ENCODE measurements around the gene FBXO38.
A peak's percentile ranks its signal among the peaks of the same experiment; 100 is the strongest.

The FBXO38 gene

DNA sequence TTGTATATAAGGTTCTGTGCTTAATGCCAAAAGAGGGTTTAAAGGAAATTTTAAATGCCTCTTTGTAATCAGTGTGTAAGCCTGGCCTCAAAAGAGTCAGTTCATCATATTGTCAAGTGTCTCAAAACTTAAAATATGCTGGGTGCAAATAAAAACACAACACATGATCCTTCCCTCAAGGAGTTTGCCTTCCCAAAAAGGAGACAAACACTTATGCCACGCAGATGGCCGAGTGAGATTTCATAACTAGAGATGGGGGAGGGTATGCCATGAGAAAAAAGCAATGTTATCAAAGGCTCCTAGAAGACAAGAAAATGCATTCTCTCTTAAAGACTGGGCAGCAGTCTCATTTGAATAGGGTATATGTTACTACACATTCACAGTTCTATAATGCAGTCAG is 55.2 kb downstream of the FBXO38 start:
- Histone ChIP-seq H3K4me3 (ENCODE audit: low read depth in 1 of 2, low read length in 1 of 2) (no peak overlapping the region), H3K36me3 (peaks cover 99% of the 10 kb centered on the region)
- no peak for TF ChIP-seq CTCF (IDR thresholded peaks at IDR 0.05)

GRCh38 chr5:148443241-148443640 is 59.5 kb downstream of the FBXO38 start:
- Histone ChIP-seq H3K4me1 (ENCODE audit: control insufficient read depth in 1 of 2, insufficient read depth in 1 of 2, low read depth in 1 of 2, low read length in 1 of 2) (no peaks in the 10 kb centered on the region), H3K27ac (peak overlapping the region; percentile 6), H3K27me3 (no peaks in the 10 kb centered on the region), H3K36me3 (peaks cover 65% of the 10 kb centered on the region), H3K4me3 (ENCODE audit: low read depth in 1 of 2, low read length in 1 of 2) (no peak overlapping the region), H3K9me3 (no peaks in the 10 kb centered on the region)
- TF ChIP-seq CTCF (IDR thresholded peaks at IDR 0.05) = no peak

More for the DNA sequence above, 55.2 kb downstream of the FBXO38 start:
- Histone ChIP-seq H3K27me3 (no peaks in the 10 kb centered on the region), H3K27ac (no peak overlapping the region), H3K4me1 (ENCODE audit: control insufficient read depth in 1 of 2, insufficient read depth in 1 of 2, low read depth in 1 of 2, low read length in 1 of 2) (peaks cover 3 to 4% of the 10 kb centered on the region in 2 experiments), H3K9me3 (no peaks in the 10 kb centered on the region)

DNA sequence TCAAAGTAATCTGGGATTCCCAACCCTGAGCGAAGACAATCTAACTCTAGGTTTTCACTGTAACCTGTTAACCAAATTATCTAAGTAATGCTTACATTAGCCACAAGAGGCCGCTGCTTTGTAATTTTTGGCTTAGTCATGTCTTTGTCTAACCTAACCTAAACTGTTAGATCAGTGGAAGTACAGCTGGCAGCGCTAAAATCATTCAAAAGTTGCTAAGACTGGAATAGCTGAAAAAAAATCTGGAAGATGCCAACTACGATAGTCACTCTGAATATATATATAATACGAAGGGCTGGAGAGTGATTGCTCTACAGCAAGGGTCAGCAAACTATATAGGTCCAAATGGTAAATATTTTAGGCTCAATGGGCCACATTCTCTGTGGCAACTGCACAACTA is 60.2 kb downstream of the FBXO38 start:
- TF ChIP-seq CTCF (IDR thresholded peaks at IDR 0.05) = peak; percentile 68
- H3K4me3 ChIP-seq (ENCODE audit: low read depth in 1 of 2, low read length in 1 of 2) = no peak overlapping the region
- no peaks in the 10 kb centered on the region for H3K4me1 ChIP-seq (ENCODE audit: control insufficient read depth in 1 of 2, insufficient read depth in 1 of 2, low read depth in 1 of 2, low read length in 1 of 2)
- peaks cover 57% of the 10 kb centered on the region for H3K36me3 ChIP-seq
- no peaks in the 10 kb centered on the region for H3K27me3 ChIP-seq
- H3K27ac ChIP-seq = no peak overlapping the region
- H3K9me3 ChIP-seq = no peaks in the 10 kb centered on the region

DNA sequence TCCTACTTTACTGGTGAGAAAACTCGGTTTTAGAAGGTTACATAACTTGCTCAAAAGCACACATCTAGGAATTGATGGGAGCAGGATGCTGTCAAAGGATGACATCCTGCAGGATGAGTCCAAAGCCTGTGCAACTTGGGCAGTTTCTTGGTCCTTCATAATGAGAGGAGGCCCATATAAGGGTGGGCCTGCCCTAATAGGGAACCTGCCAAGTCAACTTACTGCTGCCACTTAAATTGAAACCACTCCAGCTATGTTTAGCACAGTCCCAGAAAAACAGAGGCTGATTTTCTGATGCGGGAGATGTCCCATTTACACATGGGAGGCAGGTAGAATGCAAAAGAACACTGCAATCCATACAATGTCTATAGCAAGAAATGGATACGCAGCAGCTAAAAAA is 61.8 kb downstream of the FBXO38 start:
- Histone ChIP-seq H3K27ac (no peak overlapping the region), H3K36me3 (peaks cover 42% of the 10 kb centered on the region), H3K4me1 (ENCODE audit: control insufficient read depth in 1 of 2, insufficient read depth in 1 of 2, low read depth in 1 of 2, low read length in 1 of 2) (no peaks in the 10 kb centered on the region), H3K9me3 (no peaks in the 10 kb centered on the region), H3K27me3 (no peaks in the 10 kb centered on the region), H3K4me3 (ENCODE audit: low read depth in 1 of 2, low read length in 1 of 2) (no peak overlapping the region)
- TF ChIP-seq CTCF (IDR thresholded peaks at IDR 0.05) = no peak

- TF ChIP-seq CTCF (IDR thresholded peaks at IDR 0.05) = no peak
Measured at GRCh38 chr5:148446611-148447010, 62.9 kb downstream of the FBXO38 start.

More at GRCh38 chr5:148446611-148447010, 62.9 kb downstream of the FBXO38 start:
- Histone ChIP-seq H3K4me3 (ENCODE audit: low read depth in 1 of 2, low read length in 1 of 2) (no peak overlapping the region), H3K27me3 (no peaks in the 10 kb centered on the region), H3K27ac (no peak overlapping the region), H3K9me3 (no peaks in the 10 kb centered on the region), H3K4me1 (ENCODE audit: control insufficient read depth in 1 of 2, insufficient read depth in 1 of 2, low read depth in 1 of 2, low read length in 1 of 2) (no peaks in the 10 kb centered on the region), H3K36me3 (peaks cover 31% of the 10 kb centered on the region)

Measured in neutrophil (primary cell).